GM12878 (cell line): ENCODE results near the gene TBC1D12. TPM values are rescaled to one million over a fixed set of nuclear protein-coding genes. Genes with fewer than 3 reads are reported as not detected.

Experiments
- ATAC-seq: fragments of 200-7000 bp; cut with Tn5 transposase; 3 replicates; pipeline ENCODE4 v1.9.1; 2020; ENCODE audit warnings: mild to moderate bottlenecking, moderate library complexity
- BruUV-seq: library from RNA; stranded (reverse); fragments of 400-500 nt; replicated peaks from 2 replicates; lab custom pipeline; 2021; lab: Mats Ljungman, UMichigan
- CTCF ChIA-PET: fragments of 300-600 bp; sonication (Branson Sonifier 250); formaldehyde crosslinking; extraction: SDS; loops from one replicate; lab custom pipeline; 2021; ENCODE audit warnings: inconsistent platforms; lab: Yijun Ruan, JAX
- POLR2A ChIA-PET: fragments of 350-600 bp; formaldehyde crosslinking; extraction: SDS; loops from one replicate; lab custom pipeline; 2021; ENCODE audit warnings: inconsistent platforms; lab: Charles Lee
- RAD21 ChIA-PET: fragments of 300-600 bp; sonication (Branson Sonifier 250); formaldehyde crosslinking; loops from one replicate; lab custom pipeline; 2023; ENCODE audit warnings: antibody characterized with exemption; ENCODE audit not compliant: unreplicated experiment; lab: Charles Lee
- SMC1A ChIA-PET: fragments of 300-600 bp; sonication (Branson Sonifier 250); formaldehyde crosslinking; loops from one replicate; lab custom pipeline; 2023; ENCODE audit not compliant: unreplicated experiment, uncharacterized antibody; lab: Charles Lee
- DNase-seq: peaks from one replicate; pipeline ENCODE4 v3.0.0-alpha.2; 2011; ENCODE audit warnings: low read depth, low spot score
- FAIRE-seq: peaks from 3 replicates; lab custom pipeline; 2011; peaks lifted over from hg19 to GRCh38; lab: Jason Lieb, UNC
- H2AFZ ChIP-seq: 2 replicates; pipeline ENCODE4 v1.6.0; 2011; ENCODE audit warnings: low read depth, low read length, control low read depth; ENCODE audit not compliant: control insufficient read depth
- H3K27ac ChIP-seq: 2 replicates; pipeline ENCODE4 v1.5.1; 2011; ENCODE audit warnings: control low read depth; ENCODE audit not compliant: control insufficient read depth, insufficient read depth
- H3K27me3 ChIP-seq, 2 experiments: replicated peaks in 1 of 2; 2 replicates each; pipeline versions ENCODE4 v1.6.0 to v1.6.1; 2011; ENCODE audit warnings: low read length in 1 of 2; ENCODE audit not compliant: control insufficient read depth in 2 of 2, insufficient read depth in 2 of 2
- H3K36me3 ChIP-seq, 2 experiments: 2 replicates each; pipeline ENCODE4 v1.5.1; 2011; ENCODE audit warnings: low read length in 1 of 2; ENCODE audit not compliant: control insufficient read depth in 2 of 2, insufficient read depth in 2 of 2
- H3K4me1 ChIP-seq: 2 replicates; pipeline ENCODE4 v1.6.1; 2011; ENCODE audit warnings: mild to moderate bottlenecking, low read length, moderate library complexity, mixed read lengths; ENCODE audit not compliant: control insufficient read depth, insufficient read depth
- H3K4me2 ChIP-seq: 2 replicates; pipeline ENCODE4 v1.6.0; 2011; ENCODE audit warnings: control low read depth; ENCODE audit not compliant: control insufficient read depth, insufficient read depth
- H3K4me3 ChIP-seq: fragments of 200-600 bp; sonication (generic); 2 replicates; pipeline ENCODE4 v1.5.1; 2016
- H3K79me2 ChIP-seq: 2 replicates; pipeline ENCODE4 v1.6.0; 2011; ENCODE audit warnings: low read length; ENCODE audit not compliant: control insufficient read depth, insufficient read depth
- H3K9ac ChIP-seq: 2 replicates; pipeline ENCODE4 v1.8.0; 2011; ENCODE audit warnings: low read length, control low read depth, mixed read lengths; ENCODE audit not compliant: control insufficient read depth, insufficient read depth
- H3K9me3 ChIP-seq: replicated peaks from 3 replicates; pipeline ENCODE4 v1.5.1; 2011; ENCODE audit warnings: mild to moderate bottlenecking, low read length; ENCODE audit not compliant: control insufficient read depth, insufficient read depth
- H4K20me1 ChIP-seq: 2 replicates; pipeline ENCODE4 v1.6.0; 2011; ENCODE audit not compliant: control insufficient read depth, insufficient read depth
- CREM ChIP-seq: IDR thresholded peaks from 2 replicates; pipeline ENCODE4 v1.6.1; 2014; ENCODE audit warnings: antibody characterized with exemption, low read depth
- DPF2 ChIP-seq: fragments of 450-650 bp; IDR thresholded peaks from 2 replicates; pipeline ENCODE4 v1.6.1; 2017; ENCODE audit warnings: mild to moderate bottlenecking
- PAX8 ChIP-seq: fragments of 450-650 bp; IDR thresholded peaks from 2 replicates; pipeline ENCODE4 v1.6.1; 2017; ENCODE audit warnings: mild to moderate bottlenecking, moderate library complexity
- RAD21 ChIP-seq: IDR thresholded peaks from 2 replicates; pipeline ENCODE4 v1.6.1; 2011; ENCODE audit warnings: mild to moderate bottlenecking, low read depth, low read length, moderate library complexity; ENCODE audit not compliant: insufficient read depth
- RCOR1 ChIP-seq: conservative IDR thresholded peaks from 2 replicates; pipeline ENCODE4 v1.6.1; 2012; ENCODE audit warnings: low read depth, low read length, improper control_type of control experiment
- RELB ChIP-seq: fragments of 450-650 bp; IDR thresholded peaks from 2 replicates; pipeline ENCODE4 v1.6.1; 2017; ENCODE audit warnings: low read depth, mild to moderate bottlenecking, moderate library complexity
- RUNX3 ChIP-seq: IDR thresholded peaks from 2 replicates; pipeline ENCODE4 v1.6.1; 2012; ENCODE audit warnings: low read length, inconsistent platforms
- SIX5 ChIP-seq: IDR thresholded peaks from 2 replicates; pipeline ENCODE4 v1.6.1; 2011; ENCODE audit warnings: mild to moderate bottlenecking, low read depth, low read length, moderate library complexity; ENCODE audit not compliant: severe bottlenecking
- SPI1 ChIP-seq: IDR thresholded peaks from 2 replicates; pipeline ENCODE4 v1.6.1; 2011; ENCODE audit warnings: low read depth, mild to moderate bottlenecking, low read length, moderate library complexity, borderline replicate concordance; ENCODE audit not compliant: insufficient read depth
- STAT1 ChIP-seq: fragments of 450-650 bp; conservative IDR thresholded peaks from 2 replicates; pipeline ENCODE4 v1.6.1; 2014; ENCODE audit warnings: antibody characterized with exemption, mild to moderate bottlenecking
- TAF1 ChIP-seq: IDR thresholded peaks from 2 replicates; pipeline ENCODE4 v1.6.1; 2011; ENCODE audit warnings: mild to moderate bottlenecking, low read depth, low read length, borderline replicate concordance
- TARDBP ChIP-seq: IDR thresholded peaks from 2 replicates; pipeline ENCODE4 v1.6.1; 2016; ENCODE audit warnings: borderline replicate concordance
- YY1 ChIP-seq: IDR thresholded peaks from 2 replicates; pipeline ENCODE4 v1.6.1; 2011; ENCODE audit warnings: low read depth, mild to moderate bottlenecking, low read length
- ZNF384 ChIP-seq: IDR thresholded peaks from 2 replicates; pipeline ENCODE4 v1.6.1; 2012; ENCODE audit warnings: low read depth, mild to moderate bottlenecking, low read length, improper control_type of control experiment, borderline replicate concordance
- whole genome bisulfite sequencing: methylation state at CpG from one replicate; pipeline ENCODE4 v1.1.6; 2016; ENCODE audit warnings: low lambda C conversion rate; ENCODE audit not compliant: insufficient replicate concordance, insufficient coverage; ENCODE audit errors: missing lambda C conversion rate; 5-methylcytosine and 5-hydroxymethylcytosine counted together
- in situ Hi-C: fragments of 300-500 bp; cut with MboI; formaldehyde crosslinking; loops from 9 replicates; pipeline ENCODE4 v1.14.3; 2018; ENCODE audit warnings: mixed read lengths
- intact Hi-C: fragments of 100-400 bp; cut with micrococcal nuclease; formaldehyde crosslinking; loops from one replicate; pipeline ENCODE4 v1.14.2; 2022; ENCODE audit not compliant: unreplicated experiment
- polyA plus RNA-seq, 11 experiments: library from polyadenylated mRNA; depleted of rRNA in 4 of 11; unstranded in 6 of 11; stranded (reverse) in 5 of 11; fragments of >200 nt; fragmentation: Nextera tagmentation in 4 of 11; fragmentation: Illumina TruSeq in 1 of 11; extraction: Ambion mirVana in 4 of 11; extraction: Trizol in 1 of 11; gene quantifications; 1 replicate in 1 of 11; 2 replicates in 10 of 11; pipeline versions ENCODE4 v1.2.1 to v1.2.3, GENCODE V29; 2011 to 2016; ENCODE audit warnings: inconsistent platforms in 2 of 11, missing spikeins in 2 of 11, low read depth in 1 of 11
- total RNA-seq, 4 experiments: library from RNA; depleted of rRNA in 3 of 4; stranded (reverse); fragments of >200 nt in 3 of 4; fragmentation: Illumina TruSeq in 1 of 4; extraction: Trizol in 1 of 4; gene quantifications; 2 replicates each; pipeline versions ENCODE4 v1.2.1 to v1.2.3, GENCODE V29; 2013 to 2021

The TBC1D12 gene
- total and polyA plus RNA-seq, 10 of the 15 experiments (the other 5 are each of a cell fraction or from before 2014, with no cell fraction given), result 2.6 to 7.5 (median 3.8) TPM

GRCh38 chr10:94546049-94546900, 143.9 kb downstream of the TBC1D12 start:
- H3K27ac ChIP-seq, result peak overlapping the region; percentile 92
- intact Hi-C loops, result loop anchor here (5.0 to 10.0 kb wide), 2 partner anchors 144 to 191 kb away; partner anchors contain the start of gene TBC1D12
- peaks cover 46% of the 10 kb centered on the region for H3K79me2 ChIP-seq
- H3K27me3 ChIP-seq, result no peaks in the 10 kb centered on the region
- no peaks in the 10 kb centered on the region; a peak in 1 of 4 replicates for H3K36me3 ChIP-seq
- DNase-seq (no peak), ATAC-seq (peak; percentile 49), FAIRE-seq (no peak)
- ChIA-PET RAD21 (no interaction called here), CTCF (interaction anchor here (0.7 kb wide), 2 partner anchors 8 to 1385 kb away, joined by 3 to 4 read pairs; no protein-coding TSS in a partner anchor), SMC1A (interaction anchor here (0.6 to 1.5 kb wide), 3 partner anchors 10 to 60 kb away, joined by 3 to 5 read pairs (median 3); no protein-coding TSS in a partner anchor), POLR2A (interaction anchor here (0.7 kb wide), 1 partner anchor 185 kb away, joined by 4 read pairs; no protein-coding TSS in a partner anchor)
- peak overlapping the region; percentile 58 for H3K4me2 ChIP-seq
- peak overlapping the region; percentile 95 for H3K9ac ChIP-seq
- TSS peak; percentile 76 for BruUV-seq
- no peaks in the 10 kb centered on the region for H3K9me3 ChIP-seq
- 2% methylated on average over 23 of the region's 25 CpGs for WGBS
- in situ Hi-C loops, result no loop called here
- no peaks in the 10 kb centered on the region for H4K20me1 ChIP-seq
- peak overlapping the region; percentile 85 for H3K4me3 ChIP-seq
- H3K4me1 ChIP-seq, result peaks cover 5% of the 10 kb centered on the region
- no peak for TF ChIP-seq SIX5
- peak; percentile 31; the same call in 1 of the 2 replicates for TF ChIP-seq YY1
- TF ChIP-seq, all 136 proteins: peak for 1
- H2AFZ ChIP-seq, result peak overlapping the region; percentile 91

GRCh38 chr10:94546901-94547185, 144.5 kb downstream of the TBC1D12 start:
- Histone ChIP-seq H3K36me3 (no peaks in the 10 kb centered on the region; a peak in 1 of 4 replicates), H3K27me3 (no peaks in the 10 kb centered on the region), H4K20me1 (no peaks in the 10 kb centered on the region), H3K4me3 (peak overlapping the region; percentile 85), H3K4me1 (peaks cover 5% of the 10 kb centered on the region), H3K9ac (peak overlapping the region; percentile 95), H3K9me3 (no peaks in the 10 kb centered on the region), H2AFZ (peak overlapping the region; percentile 91), H3K79me2 (peaks cover 46% of the 10 kb centered on the region), H3K4me2 (peak overlapping the region; percentile 58), H3K27ac (peak overlapping the region; percentile 92)
- POLR2A ChIA-PET, result no interaction called here
- intact Hi-C loops, result loop anchor here (5.0 to 10.0 kb wide), 2 partner anchors 145 to 192 kb away; partner anchors contain the start of gene TBC1D12
- SMC1A ChIA-PET, result interaction anchor here (1.5 kb wide), 1 partner anchor 9 kb away, joined by 5 read pairs; no protein-coding TSS in a partner anchor
- FAIRE-seq (no peak), ATAC-seq (peak; percentile 32), DNase-seq (peak; percentile 7)
- no TSS peak for BruUV-seq
- CTCF ChIA-PET, result no interaction called here
- RAD21 ChIA-PET, result interaction anchor here (0.6 kb wide), 1 partner anchor 84 kb away, joined by 3 read pairs; no protein-coding TSS in a partner anchor
- in situ Hi-C loops, result no loop called here
- WGBS, result 0% methylated on average over 1 of the region's 1 CpG
- TF ChIP-seq SPI1 (no peak), DPF2 (no peak), STAT1 (no peak), ZNF384 (no peak), TAF1 (no peak), RCOR1 (no peak), RAD21 (no peak), CREM (no peak), RELB (no peak), PAX8 (no peak), RUNX3 (no peak), TARDBP (no peak)
